ENCODE data around the gene RWDD3. TPM values are rescaled to one million over a fixed set of nuclear protein-coding genes. Genes with fewer than 3 reads are reported as not detected.

RWDD3 gene, protein sequence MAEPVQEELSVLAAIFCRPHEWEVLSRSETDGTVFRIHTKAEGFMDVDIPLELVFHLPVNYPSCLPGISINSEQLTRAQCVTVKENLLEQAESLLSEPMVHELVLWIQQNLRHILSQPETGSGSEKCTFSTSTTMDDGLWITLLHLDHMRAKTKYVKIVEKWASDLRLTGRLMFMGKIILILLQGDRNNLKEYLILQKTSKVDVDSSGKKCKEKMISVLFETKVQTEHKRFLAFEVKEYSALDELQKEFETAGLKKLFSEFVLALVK
- total RNA-seq = 11.6 TPM
- long read RNA-seq, partial matches to known transcripts = 2 of 15 reads
- long read RNA-seq, other reads (novel, unspliced or antisense) = 9 of 15 reads

DNA sequence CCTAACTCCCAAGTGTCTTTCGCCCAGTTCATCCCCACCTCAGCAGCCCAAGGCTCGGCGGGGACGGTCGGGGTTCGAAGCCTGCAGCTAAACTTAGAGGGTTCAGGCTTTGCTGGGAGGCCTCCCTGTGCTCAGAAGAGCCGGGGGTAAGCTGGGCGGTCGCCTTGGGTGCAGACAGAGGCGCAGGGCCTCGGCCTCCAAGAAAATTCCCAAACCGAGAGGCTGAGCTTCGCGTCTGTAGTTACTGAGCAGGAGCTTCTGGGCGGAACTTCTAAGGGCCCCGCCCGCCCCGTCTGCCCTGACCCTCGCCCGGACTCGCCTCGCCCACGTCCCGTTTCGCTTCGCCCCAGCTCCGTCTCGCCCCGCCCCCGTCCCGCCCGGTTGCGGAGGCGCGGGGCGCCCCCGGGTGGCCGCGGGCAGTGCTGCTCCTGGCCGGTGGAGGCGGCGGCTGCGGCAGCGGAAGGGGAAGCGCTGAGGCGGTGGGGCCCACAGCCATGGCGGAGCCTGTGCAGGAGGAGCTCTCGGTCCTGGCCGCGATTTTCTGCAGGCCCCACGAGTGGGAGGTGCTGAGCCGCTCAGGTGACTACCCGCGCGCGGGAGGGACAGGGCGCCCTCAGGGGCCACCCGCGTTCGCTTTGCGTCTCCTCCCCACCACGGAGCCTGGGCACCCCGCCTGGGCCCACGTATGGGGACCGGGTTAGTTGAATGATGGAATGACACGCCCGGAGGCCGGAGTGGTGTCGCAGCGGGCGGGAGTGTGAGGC, at the start of gene RWDD3:
Gene RWDD3, plus strand, starts transcription at position 474 of the 764 bp plus-strand sequence. Its CDS starts 21 bp downstream, at position 495.
- peak; percentile 99 for DNase-seq (ENCODE audit: low spot score)

DNA sequence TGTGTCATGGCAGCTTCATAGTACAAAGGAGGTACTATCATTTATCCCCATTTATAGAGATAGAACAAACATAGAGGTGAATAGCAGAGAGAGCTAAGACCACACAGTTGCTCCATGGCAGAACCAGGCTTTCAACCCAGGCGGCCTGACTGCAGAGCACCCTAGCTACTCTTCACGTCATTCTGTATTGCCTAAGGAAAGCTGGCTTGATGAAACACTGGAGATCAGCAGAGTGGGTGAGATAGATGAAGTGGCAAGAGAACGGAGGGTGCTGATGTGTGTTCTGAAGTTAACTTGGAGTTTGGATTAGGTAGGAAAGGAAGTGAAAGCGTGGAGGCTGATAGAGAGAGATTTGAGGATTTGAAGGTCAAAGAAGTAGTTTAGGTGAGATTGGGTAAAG, 47.9 kb upstream of the RWDD3 start:
- no peak for DNase-seq (ENCODE audit: low spot score)

DNA sequence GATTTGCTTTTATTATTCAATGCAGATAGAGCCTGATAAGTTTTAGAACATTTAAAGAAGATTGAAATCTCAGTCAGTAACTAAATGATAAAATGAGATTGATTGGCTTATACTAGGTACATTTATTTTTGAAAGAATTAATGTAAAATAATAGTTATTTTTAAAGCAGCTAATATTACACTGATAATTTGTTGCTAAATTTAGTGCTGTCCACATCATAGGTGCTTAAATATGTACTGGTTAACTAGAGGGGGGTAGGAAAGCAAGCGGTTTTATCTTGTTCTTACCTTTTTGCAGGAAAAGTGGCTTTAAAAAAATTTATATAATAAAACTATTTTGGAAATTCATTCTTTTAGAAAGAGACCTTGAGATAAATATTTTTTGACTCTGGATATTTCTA, 40.4 kb upstream of the RWDD3 start:
- DNase-seq (ENCODE audit: low spot score) = no peak

DNA sequence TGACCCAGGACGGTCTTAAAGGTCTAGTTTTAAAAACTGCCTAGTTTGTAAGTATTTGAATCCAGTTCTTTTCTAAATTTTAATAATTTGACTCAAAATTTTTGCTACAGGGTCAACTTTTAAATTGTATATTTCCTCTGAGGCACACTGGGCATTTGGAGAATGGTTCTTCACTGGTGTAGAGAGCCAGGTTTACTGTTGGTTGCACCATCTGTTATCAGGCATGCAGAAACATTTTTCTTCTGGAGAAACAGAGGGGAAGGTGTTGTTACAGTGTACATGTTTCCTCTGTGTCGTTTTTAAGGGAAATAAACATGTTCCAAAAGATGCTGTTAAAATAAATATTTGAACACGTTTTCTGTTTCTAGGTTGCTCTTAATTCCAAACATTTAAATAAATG, 39.0 kb upstream of the RWDD3 start:
- no peak for DNase-seq (ENCODE audit: low spot score)

GRCh38 chr1:95196017-95196416, 38.0 kb upstream of the RWDD3 start:
- no peak for DNase-seq (ENCODE audit: low spot score)

GRCh38 chr1:95197616-95198252, 36.3 kb upstream of the RWDD3 start:
- DNase-seq (ENCODE audit: low spot score) = no peak

GRCh38 chr1:95201905-95202304, 32.1 kb upstream of the RWDD3 start:
- no peak for DNase-seq (ENCODE audit: low spot score)

GRCh38 chr1:95203908-95204437, 30.0 kb upstream of the RWDD3 start:
- DNase-seq (ENCODE audit: low spot score) = no peak

DNA sequence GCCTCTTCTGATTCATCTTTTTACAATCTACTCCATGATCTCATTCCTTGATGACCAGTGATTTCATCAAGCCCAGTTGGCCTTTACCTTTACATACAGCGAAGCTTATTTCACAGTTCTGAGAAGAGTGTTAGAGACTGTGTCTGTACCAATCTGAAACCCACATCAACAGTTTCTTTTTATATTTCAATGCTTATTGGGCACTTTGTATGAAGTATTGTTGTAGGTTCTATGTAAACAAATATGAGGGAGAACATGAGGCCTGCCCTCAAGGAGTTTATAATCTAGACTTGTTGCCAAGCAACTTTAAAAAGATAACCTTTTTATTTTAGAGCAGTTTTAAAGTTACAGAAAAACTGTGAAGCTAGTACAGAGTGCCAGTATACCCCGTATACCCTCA, 27.5 kb upstream of the RWDD3 start:
- no peak for DNase-seq (ENCODE audit: low spot score)

- no peak for DNase-seq (ENCODE audit: low spot score)
These were observed 26.6 kb upstream of the RWDD3 start for GRCh38 chr1:95207223-95207935.

DNA sequence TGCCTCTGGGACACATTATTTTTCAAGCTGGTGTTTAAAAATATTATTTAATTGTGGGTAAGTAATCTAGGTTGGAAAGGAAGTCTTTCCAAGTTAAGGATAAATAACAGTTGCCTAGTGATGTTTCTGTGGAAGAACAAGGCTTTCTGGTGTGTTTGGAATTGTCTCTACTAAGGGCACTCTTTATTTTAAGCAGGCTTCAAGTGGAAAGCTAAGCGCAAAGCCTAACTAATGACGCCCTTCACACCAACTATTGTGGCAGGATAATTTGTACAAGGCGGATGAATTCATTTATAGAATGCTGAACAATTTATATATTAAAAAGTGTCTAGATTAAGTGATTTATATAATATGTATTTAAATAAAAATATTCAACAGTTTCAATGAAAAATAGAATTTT, 25.1 kb upstream of the RWDD3 start:
- DNase-seq (ENCODE audit: low spot score) = no peak

GRCh38 chr1:95209291-95209690, 24.7 kb upstream of the RWDD3 start:
- no peak for DNase-seq (ENCODE audit: low spot score)

GRCh38 chr1:95216292-95216990, 17.6 kb upstream of the RWDD3 start:
- DNase-seq (ENCODE audit: low spot score) = no peak

DNA sequence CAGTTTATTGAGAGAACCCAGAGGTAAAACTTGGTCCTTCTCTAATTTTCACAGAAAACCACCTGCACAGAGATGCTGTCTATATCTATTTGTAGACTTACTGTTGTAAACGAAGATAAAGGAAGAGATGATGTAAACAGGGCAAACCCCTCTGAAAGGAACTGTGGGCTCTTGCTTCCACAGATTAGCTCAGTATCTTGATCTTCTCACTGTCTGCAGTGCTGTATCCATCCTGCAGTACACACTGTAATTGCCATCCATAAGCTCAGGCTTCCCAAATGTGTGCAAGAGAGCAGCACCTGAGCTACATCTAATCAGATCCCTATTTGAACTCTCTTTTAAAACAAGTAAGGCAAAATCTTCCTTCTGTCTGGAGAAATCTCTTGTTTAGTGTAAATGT, 16.6 kb upstream of the RWDD3 start:
- DNase-seq (ENCODE audit: low spot score) = no peak

DNA sequence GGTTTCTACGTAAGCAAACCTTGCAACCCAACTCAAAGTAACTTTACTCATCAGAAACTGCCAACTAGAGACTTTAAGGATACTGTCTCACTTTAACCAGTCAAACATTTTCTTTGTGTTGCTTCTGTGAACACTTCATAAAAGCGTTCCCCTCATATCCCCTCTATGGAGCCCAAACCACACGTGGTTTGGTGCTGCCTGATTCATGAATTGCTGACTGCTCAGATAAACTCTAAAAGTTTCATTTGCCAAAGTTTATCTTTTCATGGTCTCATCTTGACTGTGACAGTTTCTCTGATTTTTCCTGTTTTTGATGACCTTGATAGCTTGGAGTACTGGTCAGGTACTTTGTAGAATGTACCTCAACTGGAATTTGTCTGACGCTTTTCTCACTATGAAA, 14.6 kb upstream of the RWDD3 start:
- DNase-seq (ENCODE audit: low spot score) = no peak

DNA sequence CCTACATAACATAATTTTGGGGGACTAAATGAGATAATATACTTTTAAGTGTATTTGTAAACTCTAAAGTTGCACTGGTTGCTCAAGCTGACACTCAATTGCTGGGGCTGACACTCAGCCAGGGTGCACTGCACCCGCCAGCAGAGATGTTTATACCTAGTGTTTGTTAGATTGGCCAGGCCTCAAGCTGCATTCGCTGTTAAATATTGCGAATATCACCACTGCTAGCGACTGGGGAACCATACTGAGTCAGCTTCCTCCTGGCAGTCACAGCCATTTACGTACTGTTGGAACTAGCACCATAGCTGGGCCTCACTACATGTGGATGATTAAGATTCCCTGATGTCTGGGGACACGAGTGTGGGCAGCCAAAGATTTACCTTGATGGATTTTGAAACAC, 12.7 kb upstream of the RWDD3 start:
- DNase-seq (ENCODE audit: low spot score) = no peak

- DNase-seq (ENCODE audit: low spot score) = no peak
These were observed 11.4 kb upstream of the RWDD3 start for GRCh38 chr1:95222629-95223028.

GRCh38 chr1:95223110-95223509, 10.9 kb upstream of the RWDD3 start:
- DNase-seq (ENCODE audit: low spot score) = no peak

DNA sequence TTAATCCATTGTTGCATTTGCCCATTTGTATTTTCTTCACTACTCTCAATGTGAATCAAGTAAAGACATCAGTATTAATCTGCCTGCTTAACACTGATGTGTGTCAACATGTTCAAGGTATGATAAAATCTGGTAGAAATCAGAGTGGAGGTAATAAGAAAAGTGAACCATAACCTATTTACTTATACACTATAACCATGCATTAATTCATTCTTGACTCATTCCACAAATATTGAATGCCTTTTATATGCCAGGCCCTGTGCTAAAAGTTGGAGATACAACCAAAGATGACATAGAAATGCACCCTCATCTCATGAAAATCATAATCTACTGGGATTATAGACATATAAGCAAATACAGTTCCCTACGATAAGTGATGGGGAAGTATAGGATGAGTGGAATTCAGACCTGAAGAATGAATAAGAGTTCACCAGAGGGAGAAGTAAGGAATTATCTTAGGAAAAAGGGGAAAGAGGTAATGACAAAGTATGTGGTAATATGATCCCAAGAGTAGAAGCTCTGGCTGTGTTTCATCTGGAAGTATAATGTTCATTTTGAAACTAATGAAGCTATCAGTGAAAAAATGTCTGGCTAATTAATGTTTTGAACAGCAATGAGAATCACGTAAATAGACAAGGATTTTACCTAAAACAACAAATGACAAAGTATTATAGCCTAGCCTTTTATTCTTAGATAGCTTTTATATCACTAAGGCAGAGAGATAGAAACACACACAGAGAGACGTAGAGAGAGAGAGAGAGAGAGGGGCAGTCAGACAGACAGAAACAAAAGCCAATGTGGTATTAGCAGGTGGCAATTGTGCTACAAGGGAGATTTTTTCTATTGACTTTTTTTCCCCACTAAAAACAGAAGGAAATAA, 7.0 kb upstream of the RWDD3 start:
- DNase-seq (ENCODE audit: low spot score) = no peak

- no peak for DNase-seq (ENCODE audit: low spot score)
These were observed 5.0 kb upstream of the RWDD3 start for GRCh38 chr1:95229037-95229436.
